ENCODE data around the gene PARN. TPM values are rescaled to one million over a fixed set of nuclear protein-coding genes. Genes with fewer than 3 reads are reported as not detected.
"Not testable (repeated sequence)": the region's sequence is repeated elsewhere in the genome, so short reads cannot be mapped to it uniquely, and the experiment has no call there.

PARN gene
- total RNA-seq, 6 experiments from 2014 or later, result 12.1 to 28.0 (median 15.6) TPM

DNA sequence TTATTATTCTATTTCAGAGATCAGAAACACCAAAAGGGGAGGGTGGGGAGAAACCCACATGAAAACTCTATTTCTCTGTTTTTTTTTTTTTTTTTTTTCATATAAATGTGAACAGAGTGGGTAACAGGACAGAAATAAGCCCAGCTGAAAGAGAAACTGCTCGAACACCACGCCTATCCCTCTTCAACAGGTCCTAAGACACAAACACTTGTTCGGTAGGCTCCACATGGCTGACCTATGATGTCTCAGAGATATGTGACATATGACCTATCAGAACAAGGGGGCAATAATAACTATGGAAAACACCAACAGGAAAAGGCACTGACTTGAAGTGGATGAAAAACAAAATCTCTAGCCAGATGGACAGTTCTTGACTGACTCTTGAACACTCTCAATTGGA, 44.8 kb downstream of the PARN start:
- Histone ChIP-seq H3K9me3 (no peaks in the 10 kb centered on the region), H3K4me1 (no peaks in the 10 kb centered on the region), H3K27me3 (no peaks in the 10 kb centered on the region), H3K4me3 (no peak overlapping the region), H3K36me3 (peaks cover 0 to 59% (median 15%) of the 10 kb centered on the region in 4 donors), H3K27ac (no peak overlapping the region)
- ATAC-seq (no peak), DNase-seq (no peak)
- intact Hi-C loops (cut with DNase I), result no loop called here
- 96% methylated on average over 3 of the region's 3 CpGs for WGBS (ENCODE audit: insufficient coverage, low coverage, low lambda C conversion rate, missing lambda C conversion rate)
- TF ChIP-seq, protein P1, sequence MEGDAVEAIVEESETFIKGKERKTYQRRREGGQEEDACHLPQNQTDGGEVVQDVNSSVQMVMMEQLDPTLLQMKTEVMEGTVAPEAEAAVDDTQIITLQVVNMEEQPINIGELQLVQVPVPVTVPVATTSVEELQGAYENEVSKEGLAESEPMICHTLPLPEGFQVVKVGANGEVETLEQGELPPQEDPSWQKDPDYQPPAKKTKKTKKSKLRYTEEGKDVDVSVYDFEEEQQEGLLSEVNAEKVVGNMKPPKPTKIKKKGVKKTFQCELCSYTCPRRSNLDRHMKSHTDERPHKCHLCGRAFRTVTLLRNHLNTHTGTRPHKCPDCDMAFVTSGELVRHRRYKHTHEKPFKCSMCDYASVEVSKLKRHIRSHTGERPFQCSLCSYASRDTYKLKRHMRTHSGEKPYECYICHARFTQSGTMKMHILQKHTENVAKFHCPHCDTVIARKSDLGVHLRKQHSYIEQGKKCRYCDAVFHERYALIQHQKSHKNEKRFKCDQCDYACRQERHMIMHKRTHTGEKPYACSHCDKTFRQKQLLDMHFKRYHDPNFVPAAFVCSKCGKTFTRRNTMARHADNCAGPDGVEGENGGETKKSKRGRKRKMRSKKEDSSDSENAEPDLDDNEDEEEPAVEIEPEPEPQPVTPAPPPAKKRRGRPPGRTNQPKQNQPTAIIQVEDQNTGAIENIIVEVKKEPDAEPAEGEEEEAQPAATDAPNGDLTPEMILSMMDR (IDR thresholded peaks at IDR 0.05), result no peak
- TF ChIP-seq POLR2A (IDR thresholded peaks at IDR 0.05), result no peak

- Histone ChIP-seq H3K36me3 (peaks cover 0 to 50% (median 13%) of the 10 kb centered on the region in 4 donors), H3K27ac (peak overlapping the region in 1 of 3 donors; percentile 16), H3K4me1 (peaks cover 0 to 23% (median 8%) of the 10 kb centered on the region in 4 donors)
- H3K4me3 ChIP-seq; H3K27me3 ChIP-seq; DNase-seq; intact Hi-C loops (cut with DNase I); H3K9me3 ChIP-seq: not testable (repeated sequence)
- WGBS (ENCODE audit: insufficient coverage, low coverage, low lambda C conversion rate, missing lambda C conversion rate), result 83% methylated on average over 2 of the region's 3 CpGs
- peak in 2 of 4 donors; percentile 11 to 37 for ATAC-seq
These were observed 49.1 kb downstream of the PARN start for GRCh38 chr16:14580926-14581325.

DNA sequence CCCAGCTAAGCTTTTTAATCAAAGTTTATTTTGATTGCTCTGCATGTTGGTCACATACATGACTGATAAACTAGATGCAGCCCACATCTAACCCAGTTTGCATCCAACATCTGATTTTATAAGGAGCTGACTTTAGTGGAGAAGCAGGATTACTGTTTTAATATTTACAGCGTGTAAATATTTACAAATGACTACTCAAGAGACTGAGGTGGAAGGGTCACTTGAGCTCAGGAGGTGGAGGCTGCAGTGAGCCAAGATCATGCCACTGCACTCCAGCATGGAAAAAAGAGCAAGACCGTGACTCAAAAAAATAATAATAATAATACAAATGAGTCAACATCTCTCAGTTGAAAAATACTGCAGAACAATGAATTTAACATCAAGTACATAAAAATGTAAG, 50.8 kb downstream of the PARN start:
- no peak overlapping the region for H3K4me3 ChIP-seq
- H3K36me3 ChIP-seq, result peaks cover 0 to 42% (median 14%) of the 10 kb centered on the region in 4 donors
- no peak for DNase-seq

DNA sequence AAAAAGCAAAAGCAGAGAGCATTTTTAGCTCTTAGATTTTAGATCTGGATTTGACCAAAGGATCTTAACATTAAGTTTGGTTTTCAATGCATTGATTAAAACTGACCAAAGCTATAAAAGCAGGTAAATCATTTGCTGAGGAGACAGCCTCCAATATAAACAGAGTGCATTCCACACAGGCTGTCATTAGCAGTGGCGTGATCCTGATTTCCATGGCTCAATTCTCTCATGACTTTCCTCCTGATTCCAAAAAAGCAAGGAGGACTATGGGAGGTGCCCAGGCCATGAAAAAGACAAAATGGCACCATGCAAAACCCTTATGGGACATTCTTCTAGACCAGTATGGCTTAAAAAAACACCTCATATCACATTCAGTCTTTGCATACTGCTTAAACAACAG, 53.5 kb downstream of the PARN start:
- Histone ChIP-seq H3K4me3 (no peak overlapping the region), H3K9me3 (no peaks in the 10 kb centered on the region), H3K27ac (peak overlapping the region; percentile 12 to 57 (median 54)), H3K36me3 (peaks cover 0 to 19% (median 9%) of the 10 kb centered on the region in 4 donors), H3K4me1 (peaks cover 0 to 31% (median 9%) of the 10 kb centered on the region in 4 donors), H3K27me3 (no peaks in the 10 kb centered on the region)
- peak in 1 of 3 donors; percentile 53 for DNase-seq
- 25% methylated on average over 1 of the region's 1 CpG for WGBS (ENCODE audit: insufficient coverage, low coverage, low lambda C conversion rate, missing lambda C conversion rate)
- peak; percentile 84 to 90 (median 84) for ATAC-seq
- intact Hi-C loops (cut with DNase I), result no loop called here
- no peak for TF ChIP-seq POLR2A (IDR thresholded peaks at IDR 0.05)
- TF ChIP-seq, protein P1 (IDR thresholded peaks at IDR 0.05), result no peak

More for the DNA sequence above, 50.8 kb downstream of the PARN start:
- WGBS (ENCODE audit: insufficient coverage, low coverage, low lambda C conversion rate, missing lambda C conversion rate), result 33% methylated on average over 2 of the region's 2 CpGs
- TF ChIP-seq, protein P1 (IDR thresholded peaks at IDR 0.05), result no peak
- TF ChIP-seq POLR2A (IDR thresholded peaks at IDR 0.05), result no peak
- peaks cover 0 to 26% (median 8%) of the 10 kb centered on the region in 4 donors for H3K4me1 ChIP-seq
- H3K27ac ChIP-seq, result no peak overlapping the region
- ATAC-seq, result peak in 2 of 4 donors; percentile 8 to 37
- intact Hi-C loops (cut with DNase I), result no loop called here
- H3K9me3 ChIP-seq, result no peaks in the 10 kb centered on the region
- no peaks in the 10 kb centered on the region for H3K27me3 ChIP-seq

DNA sequence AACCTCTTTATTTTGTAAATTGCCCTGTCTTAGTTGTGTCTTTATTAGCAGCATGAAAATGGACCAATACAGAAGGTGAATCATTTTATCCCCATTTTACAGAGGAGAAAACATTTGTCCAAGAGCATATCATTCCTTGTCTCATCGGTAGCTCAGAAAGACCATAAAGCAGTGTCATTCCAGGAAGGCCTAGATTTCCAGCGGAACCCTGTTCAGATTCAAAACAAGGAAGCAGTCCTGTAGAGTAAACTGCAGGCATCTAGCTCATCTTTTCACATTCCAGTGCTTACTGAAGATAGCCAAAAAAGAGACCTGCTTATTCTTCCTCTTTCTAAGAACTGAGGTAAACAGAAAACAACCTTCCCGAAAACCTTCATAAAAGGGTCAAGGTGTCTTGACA, 54.0 kb downstream of the PARN start:
- DNase-seq, result no peak
- peak in 2 of 4 donors; percentile 9 to 29 for ATAC-seq
- TF ChIP-seq, protein P1 (IDR thresholded peaks at IDR 0.05), result no peak
- TF ChIP-seq POLR2A (IDR thresholded peaks at IDR 0.05), result no peak
- Histone ChIP-seq H3K4me3 (no peak overlapping the region), H3K9me3 (no peaks in the 10 kb centered on the region), H3K36me3 (peaks cover 0 to 14% (median 9%) of the 10 kb centered on the region in 4 donors), H3K27ac (peak overlapping the region; percentile 12 to 57 (median 54)), H3K4me1 (peaks cover 0 to 35% (median 12%) of the 10 kb centered on the region in 4 donors), H3K27me3 (no peaks in the 10 kb centered on the region)
- intact Hi-C loops (cut with DNase I), result no loop called here
- WGBS (ENCODE audit: insufficient coverage, low coverage, low lambda C conversion rate, missing lambda C conversion rate), result 62% methylated on average over 3 of the region's 3 CpGs

Measured in right lobe of liver (tissue), 6 donors.